Measurements from ENCODE around the gene EPS8. TPM values are rescaled to one million over a fixed set of nuclear protein-coding genes. Genes with fewer than 3 reads are reported as not detected.

Gene EPS8
- total and polyA plus RNA-seq, 12 donors = 11.4 to 76.8 (median 26.7) TPM

DNA sequence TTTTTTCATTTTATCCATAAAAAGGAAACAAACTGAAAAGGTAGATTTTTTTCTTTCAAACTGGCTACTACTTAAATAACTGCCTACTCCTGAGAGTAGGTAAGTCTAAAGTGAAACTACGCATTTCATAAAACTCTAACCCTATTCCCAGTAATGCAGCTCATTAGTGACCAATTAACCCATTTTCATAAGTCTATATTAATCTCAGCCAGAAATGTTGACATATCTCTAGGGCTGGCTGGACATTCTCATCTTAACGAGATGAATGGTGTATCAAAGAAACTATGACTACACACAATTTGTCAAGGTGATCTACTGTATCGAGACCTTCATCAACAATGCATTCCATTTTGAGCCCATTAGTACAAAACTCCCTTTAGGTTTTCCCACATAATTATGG, 57.2 kb downstream of the EPS8 start:
- H3K36me3 ChIP-seq (replicated peaks in 1 of 2) = no peaks in the 10 kb centered on the region
- no peak overlapping the region for H3K27ac ChIP-seq
- intact Hi-C loops (cut with DNase I) = no loop called here
- whole genome bisulfite sequencing, 4 donors = 92 to 97% (median 93%) methylated on average over 3 of the region's 3 CpGs
- no peaks in the 10 kb centered on the region for H3K9me3 ChIP-seq (replicated peaks in 1 of 3)
- H3K4me3 ChIP-seq = no peak overlapping the region
- DNase-seq = no peak
- no peaks in the 10 kb centered on the region for H3K27me3 ChIP-seq
- no peak for TF ChIP-seq POLR2A (IDR thresholded peaks at IDR 0.05)
- TF ChIP-seq, protein P1, sequence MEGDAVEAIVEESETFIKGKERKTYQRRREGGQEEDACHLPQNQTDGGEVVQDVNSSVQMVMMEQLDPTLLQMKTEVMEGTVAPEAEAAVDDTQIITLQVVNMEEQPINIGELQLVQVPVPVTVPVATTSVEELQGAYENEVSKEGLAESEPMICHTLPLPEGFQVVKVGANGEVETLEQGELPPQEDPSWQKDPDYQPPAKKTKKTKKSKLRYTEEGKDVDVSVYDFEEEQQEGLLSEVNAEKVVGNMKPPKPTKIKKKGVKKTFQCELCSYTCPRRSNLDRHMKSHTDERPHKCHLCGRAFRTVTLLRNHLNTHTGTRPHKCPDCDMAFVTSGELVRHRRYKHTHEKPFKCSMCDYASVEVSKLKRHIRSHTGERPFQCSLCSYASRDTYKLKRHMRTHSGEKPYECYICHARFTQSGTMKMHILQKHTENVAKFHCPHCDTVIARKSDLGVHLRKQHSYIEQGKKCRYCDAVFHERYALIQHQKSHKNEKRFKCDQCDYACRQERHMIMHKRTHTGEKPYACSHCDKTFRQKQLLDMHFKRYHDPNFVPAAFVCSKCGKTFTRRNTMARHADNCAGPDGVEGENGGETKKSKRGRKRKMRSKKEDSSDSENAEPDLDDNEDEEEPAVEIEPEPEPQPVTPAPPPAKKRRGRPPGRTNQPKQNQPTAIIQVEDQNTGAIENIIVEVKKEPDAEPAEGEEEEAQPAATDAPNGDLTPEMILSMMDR (IDR thresholded peaks at IDR 0.05) = no peak
- peaks cover 0 to 9% of the 10 kb centered on the region in 2 donors for H3K4me1 ChIP-seq (replicated peaks in 1 of 2)

DNA sequence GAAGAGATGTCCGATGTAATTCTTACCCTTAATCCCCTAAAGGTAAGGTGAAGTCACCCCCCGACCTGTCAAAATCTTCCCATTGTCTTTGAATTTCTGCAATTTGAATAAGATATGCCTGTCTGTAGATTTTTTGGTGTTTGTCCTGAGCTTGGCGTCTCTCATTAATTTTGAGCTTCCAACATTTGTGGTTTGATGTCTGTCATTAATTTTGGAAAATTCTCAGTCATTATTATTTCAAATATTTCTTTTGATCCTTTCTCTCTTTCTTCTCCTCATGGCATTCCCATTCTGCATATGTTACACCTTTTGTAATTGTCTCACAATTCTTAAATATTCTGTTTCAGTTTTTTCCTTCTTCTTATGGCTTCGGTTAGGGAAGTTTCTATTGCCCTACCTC, 60.1 kb downstream of the EPS8 start:
- Histone ChIP-seq H3K27me3 (no peaks in the 10 kb centered on the region), H3K4me1 (replicated peaks in 1 of 2) (peaks cover 0 to 14% of the 10 kb centered on the region in 2 donors), H3K4me3 (no peak overlapping the region), H3K27ac (no peak overlapping the region), H3K36me3 (replicated peaks in 1 of 2) (no peaks in the 10 kb centered on the region), H3K9me3 (replicated peaks in 1 of 3) (no peaks in the 10 kb centered on the region)
- intact Hi-C loops (cut with DNase I) = no loop called here
- DNase-seq = no peak
- TF ChIP-seq POLR2A (IDR thresholded peaks at IDR 0.05) = no peak
- TF ChIP-seq, protein P1 (IDR thresholded peaks at IDR 0.05) = no peak
- WGBS, 4 donors = 89 to 94% (median 89%) methylated on average over 4 of the region's 4 CpGs

DNA sequence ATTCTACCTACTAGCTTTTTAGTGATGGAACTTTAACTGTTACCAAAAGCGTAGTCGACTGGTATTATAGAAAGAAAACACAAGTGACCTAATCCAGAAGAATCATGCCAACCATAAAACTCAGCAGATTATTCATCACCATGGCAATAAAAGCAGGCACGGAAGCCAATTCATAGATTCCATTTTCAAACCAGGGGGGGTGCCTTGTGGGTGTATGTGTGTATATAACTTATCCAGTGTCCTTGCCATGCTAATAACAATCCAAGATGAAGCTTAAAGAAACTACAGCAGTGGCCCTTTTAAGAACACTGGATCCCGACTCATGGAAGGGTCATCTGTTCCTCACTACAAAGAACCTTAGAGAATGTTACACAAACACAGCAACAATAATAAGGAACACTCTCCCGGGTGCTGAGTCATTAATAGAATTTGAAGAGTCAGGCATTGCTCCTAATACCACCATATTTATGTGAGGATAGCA, 61.0 kb downstream of the EPS8 start:
- DNase-seq = no peak
- intact Hi-C loops (cut with DNase I) = no loop called here
- H3K4me1 ChIP-seq (replicated peaks in 1 of 2) = peaks cover 0 to 14% of the 10 kb centered on the region in 2 donors

DNA sequence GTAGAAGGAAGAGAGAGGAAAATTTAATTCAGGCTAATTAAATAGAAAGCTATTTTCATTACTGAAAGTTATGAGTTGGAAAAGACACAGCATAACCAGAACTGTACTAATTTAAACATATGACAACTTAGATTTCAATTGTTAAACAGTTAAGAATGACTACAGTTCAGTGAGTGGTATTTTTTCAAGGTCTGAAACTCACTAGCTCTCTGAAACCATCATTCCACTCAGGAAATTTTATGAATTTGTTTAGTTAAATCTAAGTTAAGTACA, 62.4 kb downstream of the EPS8 start:
- Histone ChIP-seq H3K9me3 (replicated peaks in 1 of 3) (no peaks in the 10 kb centered on the region), H3K27me3 (no peaks in the 10 kb centered on the region), H3K4me1 (replicated peaks in 1 of 2) (peaks cover 0 to 14% of the 10 kb centered on the region in 2 donors), H3K36me3 (replicated peaks in 1 of 2) (no peaks in the 10 kb centered on the region), H3K27ac (no peak overlapping the region), H3K4me3 (no peak overlapping the region)
- TF ChIP-seq, protein P1 (IDR thresholded peaks at IDR 0.05) = no peak
- no peak for TF ChIP-seq POLR2A (IDR thresholded peaks at IDR 0.05)
- intact Hi-C loops (cut with DNase I) = no loop called here
- no peak for DNase-seq

More for the DNA sequence above, 61.0 kb downstream of the EPS8 start:
- no peak for TF ChIP-seq POLR2A (IDR thresholded peaks at IDR 0.05)
- TF ChIP-seq, protein P1 (IDR thresholded peaks at IDR 0.05) = no peak
- Histone ChIP-seq H3K27me3 (no peaks in the 10 kb centered on the region), H3K36me3 (replicated peaks in 1 of 2) (no peaks in the 10 kb centered on the region), H3K9me3 (replicated peaks in 1 of 3) (no peaks in the 10 kb centered on the region), H3K27ac (no peak overlapping the region), H3K4me3 (no peak overlapping the region)
- 75 to 79% (median 77%) methylated on average over 5 of the region's 5 CpGs for WGBS, 4 donors

Data from adrenal gland (tissue), 12 donors.